GM21367 (cell line): ENCODE data around the gene LMX1A.

ENCODE experiments used
- ATAC-seq: cut with Tn5 transposase; IDR thresholded peaks from one replicate; pipeline ENCODE4 v1.9.1; 2021; ENCODE audit not compliant: unreplicated experiment

Gene LMX1A

DNA sequence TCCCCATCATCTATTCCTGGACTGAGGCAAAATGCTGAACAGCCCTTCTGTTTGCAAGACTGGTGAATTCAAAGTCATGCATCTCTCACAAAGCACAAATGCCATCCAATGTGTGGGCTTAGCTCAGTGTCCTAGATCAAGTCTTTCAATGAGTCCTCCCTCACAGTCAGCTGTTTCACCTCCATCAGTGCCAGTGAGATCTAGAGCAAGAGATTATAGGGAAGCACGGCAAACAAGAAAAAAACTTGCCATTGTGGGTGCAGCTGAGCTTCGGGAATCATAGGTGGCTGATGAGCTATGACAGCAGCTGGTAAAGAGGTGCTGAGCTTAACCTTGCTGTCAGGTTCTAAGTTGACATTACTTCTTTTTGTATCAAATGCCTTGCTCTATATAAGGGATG, 130.2 kb downstream of the LMX1A start:
- ATAC-seq: no peak

GRCh38 chr1:165225650-165226049, 130.9 kb downstream of the LMX1A start:
- ATAC-seq: no peak

DNA sequence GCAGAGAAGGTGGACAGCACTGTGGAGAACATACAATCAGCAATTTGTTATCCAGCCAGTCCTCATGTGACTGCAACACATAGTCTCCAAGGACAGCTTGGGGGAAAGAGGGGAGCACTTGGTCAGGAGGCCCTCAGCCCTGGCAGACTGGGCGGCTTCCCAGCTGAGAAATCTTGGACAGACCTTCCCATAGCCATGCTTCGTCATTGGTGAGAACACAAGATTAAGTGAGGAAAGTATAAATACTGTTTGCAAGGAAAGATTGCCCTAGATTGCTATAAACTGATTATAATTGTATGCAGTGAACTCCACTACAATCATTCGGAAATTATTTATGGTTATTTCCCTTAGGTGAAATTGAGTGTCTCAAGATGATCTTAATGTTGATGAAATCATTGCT, 131.5 kb downstream of the LMX1A start:
- no peak for ATAC-seq

GRCh38 chr1:165224504-165224903, 132.0 kb downstream of the LMX1A start:
- no peak for ATAC-seq

- ATAC-seq: no peak
Measured at GRCh38 chr1:165222580-165222979, 133.9 kb downstream of the LMX1A start.

DNA sequence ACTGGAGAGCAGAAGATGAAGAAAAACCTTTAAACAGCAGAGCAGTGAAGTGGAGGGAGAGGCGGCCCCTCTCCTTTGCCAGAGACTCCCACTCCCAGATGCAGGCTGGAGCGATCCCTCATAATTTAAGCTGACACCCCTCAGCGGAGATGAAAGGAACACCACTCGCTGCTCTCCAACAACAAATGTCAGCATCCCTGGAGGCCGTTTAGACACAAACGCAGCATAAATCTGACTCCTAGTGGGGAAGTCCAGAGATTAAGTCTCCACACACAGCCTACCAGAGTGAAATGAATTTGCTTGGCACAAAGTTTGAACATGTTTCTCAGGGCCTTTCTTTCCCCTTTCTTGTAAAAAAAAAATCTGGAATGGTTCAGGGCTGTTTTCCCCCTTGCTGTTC, 137.8 kb downstream of the LMX1A start:
- no peak for ATAC-seq

DNA sequence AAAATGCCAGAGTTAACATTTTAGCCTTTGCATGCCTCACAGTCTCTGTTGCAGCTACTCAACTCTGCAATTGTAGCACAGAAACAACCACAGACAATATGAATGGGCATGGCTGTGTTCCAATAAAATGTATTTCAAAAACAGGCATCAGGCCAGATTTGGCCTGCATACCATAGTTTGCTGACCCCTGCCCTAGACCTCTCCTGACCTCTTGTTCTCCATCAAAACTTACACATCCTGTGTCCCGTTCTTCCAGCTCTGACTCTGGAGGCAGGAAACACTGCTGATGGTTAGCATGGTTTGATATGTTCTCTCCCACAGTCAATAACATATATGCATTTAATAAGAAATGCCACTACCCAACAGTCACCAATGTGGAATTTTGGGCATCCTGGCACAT, 138.6 kb downstream of the LMX1A start:
- ATAC-seq: no peak

DNA sequence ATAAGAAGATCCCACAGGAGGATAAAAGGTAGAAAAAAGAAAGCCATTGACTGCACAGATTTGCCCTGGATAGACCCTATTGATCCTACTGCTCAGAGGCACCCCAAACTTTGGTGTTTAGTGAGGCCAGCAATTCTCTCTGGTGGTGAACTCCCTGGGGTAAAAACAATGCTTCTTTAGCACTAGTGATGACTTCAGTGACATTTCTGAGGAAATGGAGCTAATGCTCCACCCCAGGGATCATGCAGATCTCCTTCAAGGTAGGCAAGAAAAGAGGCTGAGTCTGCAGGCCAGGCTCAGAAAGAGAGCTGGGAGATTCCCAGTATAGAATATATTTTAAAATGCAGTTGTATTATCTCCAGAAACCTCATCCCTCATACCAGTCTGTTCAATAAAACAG, 140.3 kb downstream of the LMX1A start:
- no peak for ATAC-seq

- ATAC-seq: no peak
Measured at GRCh38 chr1:165215676-165216075, 140.8 kb downstream of the LMX1A start.

DNA sequence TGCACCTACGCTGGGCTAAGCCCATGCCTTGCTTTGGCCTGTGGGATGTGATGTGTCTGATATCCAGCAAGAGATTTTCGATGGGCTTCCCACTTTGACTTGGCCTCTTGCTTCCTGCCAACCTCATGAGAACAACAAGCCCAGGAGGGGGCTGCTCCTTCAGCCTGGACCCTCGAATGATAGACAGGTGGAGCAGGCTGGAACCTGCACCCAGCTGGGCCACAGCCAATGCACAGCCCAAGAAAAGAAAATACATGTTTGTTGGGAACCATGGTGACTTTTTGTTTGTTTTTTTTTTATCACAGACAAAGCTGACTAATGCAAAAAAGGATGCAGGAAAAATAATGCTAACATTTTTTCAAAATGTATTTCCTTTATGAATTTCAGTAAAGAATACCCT, 144.3 kb downstream of the LMX1A start:
- ATAC-seq: no peak

DNA sequence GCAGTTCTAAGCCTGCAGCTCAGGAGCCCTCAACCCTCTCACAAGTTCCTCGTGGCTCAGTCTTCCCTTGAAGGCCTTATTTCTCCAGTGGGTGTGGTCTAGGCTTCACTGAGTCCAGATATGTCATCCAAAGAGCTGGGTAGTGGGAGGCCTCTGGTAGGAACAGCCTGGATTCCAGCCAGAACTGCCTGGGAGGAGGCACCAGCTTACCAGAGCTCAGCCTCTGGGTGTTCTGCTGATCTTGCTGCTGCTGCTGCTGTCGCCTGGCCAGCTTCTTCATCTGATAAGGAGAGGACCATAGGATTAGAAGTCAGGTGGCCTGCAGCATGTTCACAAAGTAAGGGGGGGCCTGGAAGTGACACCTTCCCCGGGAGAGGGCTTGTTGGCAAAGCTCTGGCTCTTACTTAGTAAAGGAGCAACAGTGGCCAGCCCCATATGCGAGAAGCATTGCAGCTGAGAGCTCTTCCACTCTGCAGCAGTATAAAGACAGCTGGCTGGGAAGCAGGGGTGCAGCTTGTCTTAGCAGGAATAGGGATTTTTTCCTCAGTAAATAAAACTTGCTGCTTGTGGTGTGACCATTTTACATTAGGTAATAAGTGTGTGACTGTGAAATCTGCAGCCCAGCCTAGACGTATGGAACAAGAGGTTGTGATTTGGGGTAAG, 148.5 kb downstream of the LMX1A start:
- ATAC-seq: no peak

DNA sequence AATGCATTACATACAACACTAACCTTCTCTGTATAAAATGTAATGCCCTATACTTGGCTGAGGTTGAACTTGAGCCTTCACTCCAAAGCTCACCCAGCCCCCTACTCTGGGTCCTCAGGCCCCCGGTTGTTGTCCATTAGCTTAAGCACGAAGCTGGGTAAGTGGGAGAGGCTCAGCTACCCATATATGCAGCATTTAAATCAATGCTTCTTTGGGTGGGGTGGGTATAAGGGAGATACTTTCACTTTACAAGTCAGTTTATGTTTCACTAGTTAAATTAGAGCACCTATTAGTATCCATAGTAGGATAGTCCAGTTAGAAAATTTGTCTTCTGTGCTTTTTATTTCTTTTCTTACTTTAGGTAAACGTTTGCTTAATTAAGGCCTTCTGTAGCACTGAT, 151.4 kb downstream of the LMX1A start:
- no peak for ATAC-seq

DNA sequence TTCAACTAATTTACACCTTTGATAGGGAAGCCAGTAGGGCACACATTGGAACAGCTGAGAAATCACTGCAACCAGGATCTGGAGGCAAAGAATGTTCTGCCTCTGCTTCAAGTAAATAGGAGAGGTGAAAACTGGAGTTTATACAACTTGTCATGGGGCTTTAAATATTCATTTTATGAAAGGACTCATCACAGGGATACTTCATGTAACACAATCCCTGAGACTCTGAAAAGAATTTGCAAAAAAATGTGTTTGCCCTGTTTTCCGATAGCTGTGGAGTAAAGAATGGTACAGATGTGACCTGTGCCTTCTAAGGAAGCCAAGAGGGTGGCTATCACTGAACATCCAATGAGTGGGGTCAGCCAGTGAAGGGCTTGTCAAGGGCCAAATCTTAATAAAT, 152.0 kb downstream of the LMX1A start:
- ATAC-seq: no peak

- no peak for ATAC-seq
Measured at GRCh38 chr1:165191087-165191486, 165.4 kb downstream of the LMX1A start.

GRCh38 chr1:165189913-165190312, 166.6 kb downstream of the LMX1A start:
- no peak for ATAC-seq

DNA sequence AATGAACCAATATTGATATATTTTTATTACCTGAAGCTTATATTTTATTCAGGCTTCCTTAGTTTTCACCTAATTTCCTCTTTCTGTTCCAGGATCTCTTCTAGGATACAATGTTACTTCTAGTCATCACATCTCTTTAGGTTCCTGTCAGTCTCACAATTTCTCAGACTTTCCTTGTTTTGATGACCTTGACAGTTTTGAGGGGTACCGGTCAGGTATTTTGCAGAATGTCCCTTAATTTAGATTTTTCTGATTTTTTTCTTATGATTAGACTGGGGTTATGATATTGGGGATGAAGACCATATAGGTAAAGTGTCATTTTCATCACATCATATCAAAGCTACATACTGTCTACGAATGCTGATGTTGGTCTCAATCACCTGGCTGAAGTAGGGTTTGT, 167.5 kb downstream of the LMX1A start:
- ATAC-seq: no peak

DNA sequence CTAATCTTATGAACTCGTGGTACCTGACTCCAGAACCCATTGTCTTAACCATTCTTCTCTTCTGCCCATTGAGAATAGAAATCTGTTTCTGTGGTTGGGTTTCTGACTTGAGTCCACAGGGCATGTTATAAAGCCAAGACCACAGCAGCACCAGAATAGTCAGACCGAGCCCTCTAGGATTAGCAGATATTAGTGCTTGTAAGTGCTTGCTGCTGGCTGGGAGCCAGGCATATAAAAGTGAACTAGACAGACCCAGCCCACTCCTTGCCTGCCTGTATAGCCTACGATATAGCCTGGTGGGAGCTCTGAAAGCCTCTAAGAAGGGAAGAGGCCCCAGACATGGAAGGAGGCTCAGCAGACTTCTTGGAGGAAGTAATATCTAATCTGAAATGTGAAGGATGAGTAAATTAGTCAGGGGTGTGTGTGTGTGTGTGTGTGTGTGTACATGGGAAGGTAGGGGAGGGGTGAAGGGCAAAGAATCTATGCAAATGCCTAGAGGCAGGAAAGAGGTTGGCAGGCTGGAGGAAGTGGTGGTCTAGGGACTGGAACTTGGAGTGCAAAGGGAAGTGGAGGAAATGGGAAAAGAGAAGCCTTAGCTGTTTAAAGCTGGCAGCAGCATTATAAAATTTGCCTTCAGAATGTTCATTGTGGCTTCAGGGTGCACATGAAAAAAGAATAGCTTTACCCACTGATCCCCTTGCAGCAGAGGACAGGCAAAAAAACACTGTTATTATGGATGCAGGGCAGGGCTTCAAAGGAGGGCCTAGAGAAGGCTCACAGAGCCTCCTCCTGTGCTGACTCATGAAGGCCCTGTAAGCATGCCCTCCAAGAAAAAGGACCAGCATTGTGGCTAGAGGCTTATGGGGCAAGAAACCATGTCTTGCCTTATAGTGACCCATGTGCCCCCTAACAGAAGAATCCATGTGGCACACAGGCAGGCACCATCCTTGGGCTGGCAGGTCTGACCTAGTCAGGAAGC, 169.2 kb downstream of the LMX1A start:
- ATAC-seq: no peak

GRCh38 chr1:165185161-165185889, 171.2 kb downstream of the LMX1A start:
- ATAC-seq: no peak

DNA sequence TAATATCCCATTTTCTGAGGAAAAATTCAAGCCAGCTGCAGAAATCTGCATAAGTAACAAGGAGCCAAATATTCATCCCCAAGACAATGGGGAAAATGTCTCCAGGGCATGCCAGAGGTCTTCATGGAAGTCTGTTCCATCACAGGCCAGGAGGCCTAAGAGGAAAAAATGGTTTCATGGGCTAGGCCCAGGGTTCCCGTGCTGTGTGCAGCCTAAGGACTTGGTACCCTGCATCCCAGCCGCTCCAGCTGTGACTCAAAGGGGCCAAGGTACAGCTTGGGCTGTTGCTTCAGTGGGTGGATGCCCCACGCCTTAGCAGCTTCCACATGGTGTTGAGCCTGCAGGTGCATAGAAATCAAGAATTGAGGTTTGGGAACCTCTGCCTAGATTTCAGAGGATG, 173.5 kb downstream of the LMX1A start:
- ATAC-seq: no peak

DNA sequence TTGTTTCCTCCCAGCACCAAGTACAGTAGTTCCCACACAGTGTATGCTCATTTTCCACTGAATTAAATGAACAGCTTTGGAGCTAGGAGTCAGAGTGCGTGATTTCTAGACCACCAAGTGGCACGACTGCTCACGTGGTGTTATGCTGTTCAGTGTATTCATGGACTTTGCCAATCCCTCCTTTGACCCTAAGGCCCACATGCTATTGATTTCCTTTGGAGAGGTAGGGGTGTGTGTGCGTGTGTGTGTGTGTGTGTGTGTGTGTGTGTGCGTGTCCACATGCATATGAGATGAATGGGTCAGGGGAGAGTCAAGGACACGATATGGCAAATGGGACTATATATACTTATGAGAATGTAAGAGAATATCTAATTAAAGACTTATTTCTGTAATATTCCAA, 177.2 kb downstream of the LMX1A start:
- no peak for ATAC-seq

DNA sequence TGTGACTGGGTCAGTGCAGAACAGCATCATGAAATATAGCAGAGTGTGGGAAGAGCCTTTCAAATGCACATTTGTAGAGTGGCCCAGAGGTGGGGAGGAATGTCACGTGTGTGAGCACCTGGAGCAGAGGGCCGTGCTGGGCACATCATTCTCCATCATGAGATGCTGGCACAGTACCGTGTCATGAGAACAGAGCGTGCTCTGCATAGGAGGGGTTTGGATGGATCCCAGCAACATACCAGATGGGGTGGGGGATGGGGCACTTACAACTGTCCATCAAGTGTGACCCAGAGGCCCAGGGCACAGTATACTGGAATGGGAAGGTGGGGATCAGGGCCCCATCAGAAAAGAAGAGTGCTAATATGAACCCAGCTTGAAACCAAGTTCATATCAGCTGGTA, 182.0 kb downstream of the LMX1A start:
- ATAC-seq: no peak

DNA sequence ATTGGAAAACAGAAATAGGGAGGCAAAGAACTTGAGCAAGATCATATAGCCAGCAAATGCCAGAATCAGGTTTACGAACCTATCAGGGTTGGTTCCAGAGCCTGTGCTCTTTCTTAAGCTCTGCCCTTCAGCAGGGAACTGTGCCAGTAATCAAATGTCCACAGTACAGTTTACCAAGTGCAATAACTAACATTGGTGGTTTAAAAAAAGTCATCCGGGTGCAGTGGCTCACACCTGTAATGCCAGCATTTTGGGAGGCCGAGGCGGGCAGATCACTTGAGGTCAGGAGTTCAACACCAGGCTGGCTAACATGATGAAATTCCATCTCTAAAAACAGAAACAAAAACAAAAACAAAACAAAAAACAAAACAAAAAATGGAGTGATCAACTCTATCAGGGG, 182.7 kb downstream of the LMX1A start:
- no peak for ATAC-seq
